ENCODE data around the gene SPAG7.

The SPAG7 gene

DNA sequence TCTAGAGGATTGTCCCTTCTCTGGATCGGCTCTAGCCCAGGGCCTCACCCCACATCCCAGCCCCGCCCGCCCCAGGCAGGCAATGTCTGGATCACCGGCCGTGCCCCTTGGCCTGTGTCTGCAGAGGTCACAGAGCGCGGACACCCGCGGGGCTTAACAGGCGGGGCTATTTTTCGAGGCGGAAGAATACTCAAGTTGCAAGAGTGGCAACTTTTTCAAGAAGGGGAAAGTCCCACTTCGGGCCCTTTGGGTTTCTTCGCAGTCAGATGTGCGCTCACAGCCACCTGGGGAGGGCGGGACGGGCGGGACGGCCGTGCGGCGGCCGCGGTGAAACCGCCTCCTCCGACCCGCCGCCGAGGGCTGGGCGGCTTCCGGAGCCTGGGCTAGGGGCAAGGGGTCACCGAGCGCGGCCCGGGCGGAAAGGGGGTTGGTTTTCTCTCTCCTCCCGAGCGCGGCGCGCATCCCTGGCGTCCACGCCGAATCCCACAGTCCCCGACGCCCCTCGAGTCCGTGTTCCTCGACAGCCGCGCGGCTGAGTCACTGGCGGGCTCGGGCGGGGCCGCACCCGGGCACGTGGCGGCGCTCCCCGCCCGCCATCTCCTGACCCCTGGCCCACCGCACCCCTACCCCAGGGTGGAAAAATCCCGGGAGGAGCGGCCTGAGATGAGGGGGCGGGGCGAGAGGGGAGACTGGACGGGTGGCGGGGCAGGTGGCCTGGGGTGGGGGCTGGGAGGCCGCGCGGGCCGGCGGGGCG is 18.1 kb downstream of the SPAG7 start:
- DNase-seq, result no peak

DNA sequence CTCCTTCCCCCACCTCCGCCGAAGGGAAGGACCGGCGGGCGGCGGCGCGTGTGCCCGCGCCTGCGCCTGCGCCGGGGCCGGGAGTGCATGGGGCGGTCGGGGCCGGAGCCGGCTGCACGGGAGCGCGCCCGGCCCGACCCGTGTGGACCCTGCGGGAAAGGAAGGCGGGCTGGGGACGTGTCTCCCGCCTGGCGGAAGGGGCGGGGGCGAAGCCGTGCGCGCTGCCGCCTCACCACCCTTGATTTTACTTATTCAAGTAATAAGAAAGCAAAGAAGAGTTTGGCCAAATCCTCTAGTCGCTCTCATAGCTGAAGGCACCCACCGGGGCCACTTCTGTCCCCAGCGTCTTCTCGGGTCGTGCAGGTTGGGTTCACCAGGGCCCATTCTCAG is 18.7 kb downstream of the SPAG7 start:
- peak; percentile 12 for DNase-seq

DNA sequence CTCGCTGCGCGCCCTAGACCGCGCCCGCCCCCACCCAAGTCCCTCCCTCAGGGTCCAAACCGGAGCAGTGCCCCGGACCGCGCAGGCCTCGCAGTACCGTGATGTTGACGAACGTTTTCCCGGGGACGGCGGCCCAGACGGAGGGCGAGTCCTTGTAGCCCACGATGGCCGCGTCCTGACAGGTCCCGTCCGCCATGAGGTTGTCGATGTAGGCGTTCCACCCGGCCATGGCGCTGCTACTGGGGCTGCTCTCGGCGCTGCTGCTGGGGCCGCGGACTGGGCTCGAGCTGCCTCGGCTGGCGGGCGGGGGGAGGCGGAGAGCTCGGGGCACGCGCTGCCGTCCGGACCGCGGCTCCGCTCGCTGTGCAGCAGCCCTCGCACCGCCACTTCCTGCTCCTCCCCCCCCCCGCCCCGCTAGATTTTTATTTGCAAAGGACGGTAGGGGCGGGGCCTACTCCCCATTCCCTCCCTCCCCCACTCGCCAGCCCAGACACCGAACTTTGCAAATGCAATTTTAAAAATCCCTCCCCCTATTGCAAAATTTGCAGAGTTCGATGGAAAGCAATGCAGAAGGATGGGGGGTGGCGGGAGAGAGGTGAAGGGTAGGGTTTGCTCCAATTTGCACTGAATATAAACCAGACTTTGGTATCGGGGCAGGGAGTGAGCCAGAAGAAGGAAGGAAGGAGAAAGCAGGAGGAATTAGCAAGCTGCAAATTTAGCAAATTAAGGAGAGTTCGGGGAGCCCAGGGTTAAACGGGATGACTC is 19.3 kb downstream of the SPAG7 start, which contains the start of gene PFN1:
Gene PFN1 (minus strand): TSS at position 365 of the 765 bp plus-strand sequence. CDS start 136 bp downstream, at position 229.
- DNase-seq, result peak; percentile 21

DNA sequence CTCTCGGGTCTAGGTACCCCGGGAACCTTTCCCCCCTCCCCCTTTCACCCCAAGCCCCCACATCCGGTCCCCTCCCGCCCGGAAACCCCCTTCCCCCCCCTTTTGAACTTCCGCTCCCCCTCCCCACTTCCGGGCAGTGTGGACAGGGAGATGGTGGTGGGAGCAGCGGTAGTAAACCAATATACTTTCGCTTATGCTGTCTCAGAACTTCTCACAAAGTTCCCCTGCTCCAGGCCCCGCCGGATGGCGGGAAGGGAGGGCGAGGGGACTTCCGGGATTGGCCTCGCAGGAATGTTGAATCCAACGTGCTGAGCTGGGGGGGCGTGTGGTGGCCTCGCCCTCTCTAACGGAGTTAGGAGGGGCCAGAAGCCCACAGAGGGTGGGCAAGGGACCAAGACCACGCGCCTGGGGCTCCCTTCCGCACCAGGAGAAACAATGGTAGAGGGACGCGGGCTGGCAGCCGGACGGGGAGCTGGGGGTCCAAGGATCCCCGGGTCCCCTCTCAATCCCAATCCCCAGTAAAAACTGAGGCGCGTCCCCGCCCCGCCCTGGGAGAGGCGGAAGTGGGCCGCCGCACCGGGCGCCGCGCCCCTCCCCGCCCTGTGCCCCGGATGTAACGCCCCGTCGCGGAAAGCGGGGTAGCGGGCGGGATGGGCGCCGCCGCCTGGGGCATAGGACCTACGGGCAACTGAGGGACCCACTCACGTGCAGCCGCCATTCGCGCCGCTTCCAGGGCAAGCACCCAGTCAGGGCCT is 20.0 kb downstream of the SPAG7 start:
- no peak for DNase-seq

DNA sequence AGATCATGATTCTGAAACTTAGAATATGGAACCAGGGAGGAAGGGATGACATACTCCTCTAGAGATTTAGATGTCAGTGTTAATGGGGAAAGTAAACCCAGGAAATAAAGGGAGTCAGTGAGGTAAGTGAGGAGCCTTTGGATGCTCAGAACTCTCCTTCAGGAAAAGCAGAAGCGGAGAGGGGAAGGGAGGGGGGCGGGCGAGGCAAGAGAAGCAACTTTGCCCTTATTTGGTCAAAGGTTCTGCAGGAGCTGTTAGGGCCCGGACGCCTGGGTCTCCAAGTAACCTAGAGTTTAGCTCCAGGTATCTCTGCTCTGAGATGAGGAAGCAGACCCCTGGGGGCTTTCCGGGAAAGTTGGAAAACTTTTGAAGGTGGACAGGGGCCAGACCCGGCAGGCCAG is 20.6 kb downstream of the SPAG7 start:
- DNase-seq, result no peak

DNA sequence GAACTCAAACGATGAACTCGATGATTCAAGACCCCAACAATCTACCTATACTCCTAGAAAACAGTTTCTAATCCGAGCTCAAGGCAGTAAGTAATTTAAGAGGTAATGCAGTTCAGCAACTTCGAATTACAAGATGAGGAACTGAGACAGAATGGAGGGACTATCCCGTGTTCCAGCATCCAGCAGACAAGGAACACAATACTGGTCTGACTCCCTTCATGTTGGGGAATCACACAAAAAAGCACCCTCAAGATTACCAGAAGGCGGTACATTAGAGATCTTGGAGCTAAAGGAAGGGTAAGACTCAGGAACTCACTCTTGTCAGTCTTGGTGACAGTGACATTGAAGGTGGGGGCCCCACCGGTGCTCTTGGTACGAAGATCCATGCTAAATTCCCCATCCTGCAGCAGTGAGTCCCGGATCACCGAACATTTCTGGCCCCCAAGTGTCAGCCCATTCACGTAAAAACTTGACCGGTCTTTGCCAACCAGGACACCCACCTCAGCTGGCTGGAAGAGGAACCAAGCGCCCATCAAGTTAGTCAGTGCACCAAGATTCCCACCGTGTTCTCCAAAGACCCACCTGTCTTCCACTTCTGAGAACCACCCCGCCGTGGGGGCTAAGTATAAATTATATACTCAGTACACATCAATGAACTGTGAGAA is 21.2 kb downstream of the SPAG7 start:
- DNase-seq, result no peak

DNA sequence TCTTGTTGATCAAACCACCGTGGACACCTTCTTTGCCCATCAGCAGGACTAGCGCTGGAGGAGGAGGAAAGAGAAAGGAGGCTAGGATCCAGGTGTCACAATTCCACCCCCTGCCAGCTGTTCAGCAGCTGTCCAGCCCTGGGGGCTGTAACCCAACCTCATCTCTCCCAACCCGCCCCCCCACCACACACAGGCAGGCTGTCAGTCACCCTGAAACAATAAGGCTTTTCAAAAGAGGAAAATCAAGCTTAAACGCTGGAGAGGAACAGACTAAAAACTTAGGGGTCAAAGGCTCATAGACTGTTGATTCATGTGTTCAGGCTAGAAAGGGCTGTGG is 21.7 kb downstream of the SPAG7 start:
- no peak for DNase-seq

DNA sequence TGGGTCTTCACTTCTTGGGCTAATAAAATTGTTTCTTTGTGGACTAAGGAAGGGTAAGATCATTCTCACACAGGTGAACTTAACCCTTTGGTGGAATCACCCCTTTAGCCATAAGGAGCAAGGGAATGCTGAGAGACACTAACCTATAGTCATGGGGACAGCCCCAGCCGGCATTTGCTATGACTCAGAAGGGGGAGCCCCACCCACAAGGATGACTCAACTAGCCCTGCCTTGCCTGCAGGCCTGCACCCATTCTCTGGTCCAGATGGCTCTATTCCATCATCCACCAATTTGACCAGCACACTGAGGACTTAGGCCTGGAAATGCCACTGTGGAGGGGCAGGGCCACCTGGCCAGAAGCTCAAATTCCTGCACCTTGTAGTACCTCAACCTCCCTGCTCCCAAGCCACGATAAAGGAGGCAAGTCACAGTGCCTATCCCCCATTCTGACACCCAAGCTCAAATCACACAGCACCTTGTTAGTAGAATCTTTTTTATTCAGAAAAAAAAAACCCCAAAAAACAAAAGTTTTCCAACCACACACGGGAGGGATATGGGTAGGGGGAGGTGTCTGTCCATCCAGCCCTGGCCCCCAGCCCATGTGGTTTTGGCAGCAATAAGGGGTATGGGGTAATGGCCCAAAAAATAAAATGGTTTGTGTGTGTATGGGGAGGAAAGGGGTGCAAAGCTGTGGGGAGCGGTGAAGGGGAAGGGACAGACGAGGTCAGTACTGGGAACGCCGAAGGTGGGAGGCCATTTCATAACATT is 22.3 kb downstream of the SPAG7 start:
- no peak for DNase-seq

DNA sequence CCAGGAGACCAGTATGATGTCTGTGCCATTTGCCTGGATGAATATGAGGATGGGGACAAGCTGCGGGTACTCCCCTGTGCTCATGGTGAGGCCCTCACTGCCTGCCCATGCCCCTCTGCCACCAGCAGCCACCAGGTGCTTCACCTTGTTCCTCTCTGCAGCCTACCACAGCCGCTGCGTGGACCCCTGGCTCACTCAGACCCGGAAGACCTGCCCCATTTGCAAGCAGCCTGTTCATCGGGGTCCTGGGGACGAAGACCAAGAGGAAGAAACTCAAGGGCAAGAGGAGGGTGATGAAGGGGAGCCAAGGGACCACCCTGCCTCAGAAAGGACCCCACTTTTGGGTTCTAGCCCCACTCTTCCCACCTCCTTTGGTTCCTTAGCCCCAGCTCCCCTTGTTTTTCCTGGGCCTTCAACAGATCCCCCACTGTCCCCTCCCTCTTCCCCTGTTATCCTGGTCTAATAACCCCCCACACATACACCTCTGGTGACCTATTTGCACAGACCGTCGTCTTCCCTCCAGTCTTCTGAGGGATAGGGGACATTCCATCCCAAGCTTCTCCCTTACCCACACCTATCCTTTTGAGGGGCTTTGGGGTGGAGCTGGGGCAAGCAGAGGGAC is 23.0 kb downstream of the SPAG7 start:
- DNase-seq, result no peak

DNA sequence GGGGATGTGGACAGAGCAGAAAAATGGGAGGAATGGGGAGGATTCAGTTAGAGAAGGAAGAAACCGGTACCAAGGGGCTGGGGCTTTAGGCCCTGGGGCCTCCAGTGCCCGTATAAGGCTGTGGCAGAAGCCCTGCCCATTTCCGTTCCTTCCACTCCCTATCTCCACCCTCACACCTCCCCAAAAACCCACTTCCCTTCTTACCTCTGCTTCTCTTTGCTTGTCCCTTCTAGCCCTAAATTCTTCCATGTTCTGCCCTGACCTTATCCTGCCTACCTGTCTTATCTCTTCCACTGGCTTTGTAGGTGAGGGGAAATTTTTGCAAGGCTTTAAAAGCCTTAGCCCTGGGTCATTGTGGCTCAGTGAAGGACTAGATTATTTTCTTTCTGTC is 23.5 kb downstream of the SPAG7 start:
- no peak for DNase-seq

DNA sequence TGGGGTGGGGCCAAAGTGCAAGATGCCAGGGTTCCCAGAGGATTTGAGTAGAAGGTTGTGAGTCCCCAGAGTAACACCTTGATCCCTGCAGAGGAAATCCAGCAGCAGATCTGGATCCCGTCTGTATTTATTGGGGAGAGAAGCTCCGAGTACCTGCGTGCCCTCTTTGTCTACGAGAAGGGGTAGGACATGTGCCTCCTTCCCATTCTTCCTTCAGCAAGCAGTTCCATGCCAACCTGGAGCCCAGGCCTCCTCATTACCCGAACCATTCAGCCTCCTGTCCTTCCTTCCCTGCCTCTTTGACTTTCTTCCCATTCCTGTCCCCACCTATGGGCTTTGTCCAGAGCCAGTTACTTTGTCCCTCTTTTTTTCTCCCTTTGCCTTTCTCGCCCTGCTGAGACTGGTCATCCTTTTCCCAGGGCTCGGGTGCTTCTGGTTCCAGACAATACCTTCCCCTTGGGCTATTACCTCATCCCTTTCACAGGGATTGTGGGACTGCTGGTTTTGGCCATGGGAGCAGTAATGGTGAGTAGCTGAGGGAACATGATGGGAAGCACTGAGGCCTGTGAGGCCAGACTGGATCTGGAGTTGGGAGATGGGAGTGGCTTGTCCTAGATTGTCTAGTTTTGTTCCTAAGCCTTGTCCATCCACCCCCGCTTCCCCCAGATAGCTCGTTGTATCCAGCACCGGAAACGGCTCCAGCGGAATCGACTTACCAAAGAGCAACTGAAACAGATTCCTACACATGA is 24.7 kb downstream of the SPAG7 start:
- no peak for DNase-seq

DNA sequence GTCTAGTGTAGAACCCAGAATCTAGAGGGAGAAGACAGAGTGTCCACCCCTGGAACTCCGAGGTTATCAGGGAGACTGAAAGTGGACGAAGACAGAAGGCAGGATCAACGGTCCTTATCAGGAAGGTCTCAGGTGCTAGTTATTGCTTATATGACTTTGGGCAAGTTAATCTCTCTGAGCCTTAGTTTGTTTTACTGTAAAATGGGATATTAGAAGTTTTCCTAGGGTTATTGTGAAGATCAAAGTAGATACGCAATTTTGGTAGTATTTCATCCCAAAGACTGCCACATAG is 26.4 kb downstream of the SPAG7 start:
- DNase-seq, result no peak

DNA sequence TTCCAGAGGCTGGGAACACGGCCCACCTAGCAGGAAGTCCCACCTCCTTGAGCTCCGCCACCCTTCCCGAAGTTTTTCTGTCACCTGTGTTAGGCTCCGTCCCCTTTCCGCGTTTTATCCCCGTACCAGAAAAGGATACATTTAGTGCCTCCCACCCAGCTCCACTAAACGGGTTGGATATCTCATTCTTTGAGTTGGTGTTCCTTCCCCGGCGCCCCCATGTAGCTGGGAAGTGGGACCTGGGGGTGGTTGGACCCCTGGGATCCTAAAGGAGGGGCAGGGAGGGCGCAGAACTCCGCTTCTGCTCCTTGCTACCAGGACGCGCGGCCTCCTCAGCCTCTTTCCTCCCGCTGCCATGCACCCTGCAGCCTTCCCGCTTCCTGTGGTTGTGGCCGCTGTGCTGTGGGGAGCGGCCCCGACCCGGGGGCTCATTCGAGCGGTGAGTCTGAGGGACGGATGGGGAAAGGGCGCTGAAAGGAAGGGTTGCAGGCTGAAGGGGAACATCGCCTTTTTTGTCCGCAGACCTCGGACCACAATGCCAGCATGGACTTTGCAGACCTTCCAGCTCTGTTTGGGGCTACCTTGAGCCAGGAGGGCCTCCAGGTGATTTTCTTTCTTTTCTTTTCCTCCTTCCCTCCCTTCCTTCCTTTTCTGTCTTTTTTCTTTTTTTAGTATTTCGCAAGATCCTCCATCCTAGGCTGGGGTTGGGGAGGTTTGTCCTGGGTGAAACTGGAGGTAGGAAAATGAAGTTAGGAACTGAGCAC is 26.9 kb downstream of the SPAG7 start:
- DNase-seq, result no peak

DNA sequence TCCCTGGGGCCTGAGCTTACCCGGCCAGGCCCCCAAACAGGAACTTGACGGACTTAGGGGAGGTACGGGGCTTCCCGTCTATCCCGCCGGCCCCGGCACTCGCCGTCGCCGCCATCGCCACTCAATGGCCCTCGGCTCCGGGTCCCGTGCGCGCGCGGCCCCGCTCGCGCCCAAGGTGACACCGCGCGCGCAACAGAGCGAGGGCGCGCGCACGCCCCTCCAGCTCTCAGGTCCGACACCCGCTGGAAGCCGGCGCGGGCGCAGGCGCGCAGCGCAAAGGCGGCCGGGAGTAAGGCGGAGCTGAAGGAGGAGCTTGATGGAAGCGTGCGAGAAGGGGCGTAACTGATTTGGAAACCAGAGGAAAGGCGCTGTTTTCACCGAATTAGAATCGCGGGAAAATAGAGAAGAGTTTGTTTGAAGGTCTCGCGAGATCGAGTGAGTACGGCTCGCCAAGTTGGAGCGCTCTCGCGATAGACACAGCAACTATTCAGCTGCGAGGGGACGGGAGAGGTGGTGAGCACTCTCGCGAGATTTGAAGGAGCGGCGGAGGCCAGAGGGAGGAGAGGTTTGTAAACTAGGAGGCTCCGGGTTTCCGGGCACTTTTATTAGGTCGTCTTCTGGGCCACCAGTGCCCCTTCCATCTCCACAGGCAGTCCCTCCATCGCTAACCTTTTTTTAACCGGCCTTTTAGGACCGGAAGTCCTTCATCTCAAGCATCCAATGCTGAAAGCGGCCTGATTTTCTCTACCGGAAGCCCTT is 27.6 kb downstream of the SPAG7 start, which contains the start of the genes RNF167 and SLC25A11:
Gene RNF167 (plus strand): TSS at position 473 of the 759 bp plus-strand sequence. CDS start 642 bp downstream, outside the sequence.
Gene SLC25A11 (minus strand): TSS at position 251 of the 759 bp plus-strand sequence. CDS start 136 bp downstream, at position 115.
- peak; percentile 81 for DNase-seq

DNA sequence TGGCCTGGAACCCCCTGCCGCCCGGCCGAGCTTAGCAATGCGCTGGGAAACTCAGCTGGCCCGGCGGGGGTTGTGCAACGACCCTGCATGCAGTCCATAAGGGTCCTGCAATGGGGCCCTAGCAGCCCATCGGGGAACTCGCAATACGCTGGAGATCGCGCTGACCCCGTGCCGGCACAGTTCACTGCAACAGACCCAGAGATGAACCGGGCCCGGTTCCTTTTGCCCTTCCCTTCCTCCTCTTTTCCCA is 28.1 kb downstream of the SPAG7 start:
- DNase-seq, result no peak

DNA sequence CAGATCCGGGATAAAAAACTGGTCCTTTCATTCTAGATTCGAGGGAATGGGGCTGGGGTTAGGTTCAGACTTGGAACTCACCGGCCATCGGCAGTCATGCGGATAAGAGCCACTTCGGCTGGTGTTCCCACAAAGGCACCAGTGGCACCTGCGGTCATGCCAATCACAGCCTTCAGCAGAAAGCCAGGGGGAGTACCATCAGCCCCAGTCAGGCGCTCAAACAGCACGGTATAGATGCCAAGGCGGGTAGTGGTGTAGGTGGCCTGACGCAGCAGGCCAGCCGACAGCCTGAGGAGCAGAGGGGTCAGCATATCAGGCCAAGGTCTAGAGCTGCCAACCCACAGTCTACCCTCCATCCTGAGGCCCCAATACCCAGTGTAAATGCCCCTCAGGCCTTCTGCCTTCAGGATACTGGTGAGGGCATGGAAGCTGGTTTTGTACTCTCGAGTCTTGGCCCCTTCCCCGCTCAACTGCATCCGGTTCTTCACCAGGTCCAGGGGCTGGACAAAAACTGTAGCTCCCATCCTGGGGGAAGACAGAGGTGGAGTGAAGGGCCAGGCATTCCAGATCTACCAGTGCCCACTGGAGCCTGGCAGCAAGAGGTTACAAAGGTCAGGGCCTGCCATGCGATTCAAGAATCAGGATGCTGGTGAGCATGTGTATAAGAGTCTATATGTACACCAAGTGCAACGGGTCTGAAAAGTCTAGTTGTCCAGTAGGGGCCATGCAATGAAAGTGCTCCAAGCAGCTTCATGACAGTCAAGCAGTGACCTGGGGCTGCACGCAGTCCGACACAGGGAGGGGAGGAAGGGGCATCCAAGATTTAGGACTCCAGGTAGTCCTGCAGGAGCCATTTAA is 28.7 kb downstream of the SPAG7 start:
- no peak for DNase-seq

DNA sequence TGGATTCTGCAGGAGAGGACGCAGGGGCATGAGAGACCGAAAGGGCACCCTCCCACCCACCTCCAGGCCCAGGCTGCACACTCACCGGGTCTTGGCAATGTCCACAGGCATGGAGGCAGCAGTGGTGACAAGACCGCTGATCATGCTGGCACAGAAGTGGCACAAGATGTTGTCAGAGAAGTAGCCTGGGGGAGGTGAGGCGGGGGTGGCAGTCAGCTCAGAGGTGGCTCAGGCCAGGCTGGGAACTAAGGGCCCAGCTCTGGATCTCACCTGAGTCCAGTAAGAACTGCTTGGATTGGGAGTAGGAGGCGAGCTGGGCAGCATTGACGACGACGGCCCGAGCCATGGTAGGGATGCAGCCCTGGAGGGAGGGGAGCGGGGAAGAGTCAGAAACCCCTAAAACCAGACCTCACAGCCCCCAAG is 29.5 kb downstream of the SPAG7 start:
- DNase-seq, result no peak

DNA sequence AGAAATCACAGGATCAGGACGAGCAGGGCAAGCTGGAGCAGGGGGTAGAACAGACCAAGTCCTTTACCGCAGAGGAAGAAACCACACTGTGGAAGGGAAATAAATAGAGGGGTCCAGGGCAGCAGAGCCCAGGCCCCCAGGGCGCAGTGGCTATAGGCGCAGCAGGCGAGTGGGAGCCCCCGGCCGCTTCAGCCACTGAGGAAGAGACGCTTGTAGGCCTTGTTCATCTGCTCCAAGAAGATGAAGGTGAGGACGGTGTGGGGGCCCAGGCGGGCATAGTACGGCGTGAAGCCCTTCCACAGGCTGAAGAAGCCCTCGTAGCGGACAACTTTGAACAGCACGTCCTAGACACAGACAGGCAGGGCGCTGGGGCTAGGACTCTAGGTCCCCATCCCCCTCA is 30.1 kb downstream of the SPAG7 start:
- DNase-seq, result no peak

DNA sequence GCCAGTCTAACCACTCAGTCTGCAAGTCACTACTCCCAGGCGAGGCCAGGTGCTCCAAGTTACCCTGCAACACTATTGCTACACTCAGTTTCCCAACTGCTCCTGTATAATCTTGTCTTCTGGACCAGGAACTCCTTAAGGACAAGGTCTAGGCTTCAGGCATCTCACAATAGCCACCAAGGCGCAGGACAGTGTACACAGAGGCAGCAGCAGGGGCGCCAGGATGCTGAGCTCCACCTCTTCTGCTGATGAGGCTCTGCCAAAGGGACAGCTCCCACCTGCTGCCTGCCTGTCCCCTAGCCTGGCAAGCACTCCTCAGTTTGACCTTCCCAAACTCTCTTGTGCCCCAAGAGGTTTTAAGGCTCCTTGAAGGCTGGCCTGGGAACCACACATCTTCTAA is 31.2 kb downstream of the SPAG7 start:
- no peak for DNase-seq
